Stimulated activated CD8-positive, alpha-beta memory T cell treated with anti-CD3 and anti-CD28 coated beads, Interleukin-4, amount 100 ng/mL, for 4 hours (primary cell): ENCODE measurements around the gene MIPEP.

Experiments
- DNase-seq, 2 donors: peaks; one replicate each; pipeline ENCODE4 v3.0.0-alpha.2; 2020; ENCODE audit warnings: low read depth in 2 of 2, low spot score in 1 of 2

The MIPEP gene

DNA sequence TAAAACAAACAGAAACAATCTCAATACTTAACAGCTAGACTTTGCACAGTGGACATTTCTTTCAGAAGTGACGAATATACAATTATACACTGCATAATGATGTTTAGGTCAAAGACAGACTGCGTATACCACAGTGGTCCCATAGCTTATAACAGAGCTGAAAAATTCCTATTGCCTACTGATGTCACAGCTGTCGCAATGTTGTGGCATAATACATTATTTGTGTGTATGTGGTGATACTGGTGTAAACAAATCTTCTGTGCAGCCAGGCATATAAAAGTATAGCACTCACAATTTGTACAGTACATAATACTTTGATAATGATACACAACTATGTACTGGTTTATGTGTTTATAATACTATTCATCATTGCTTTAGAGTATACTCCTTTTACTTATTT is 202.3 kb downstream of the MIPEP start:
- DNase-seq = no peak

DNA sequence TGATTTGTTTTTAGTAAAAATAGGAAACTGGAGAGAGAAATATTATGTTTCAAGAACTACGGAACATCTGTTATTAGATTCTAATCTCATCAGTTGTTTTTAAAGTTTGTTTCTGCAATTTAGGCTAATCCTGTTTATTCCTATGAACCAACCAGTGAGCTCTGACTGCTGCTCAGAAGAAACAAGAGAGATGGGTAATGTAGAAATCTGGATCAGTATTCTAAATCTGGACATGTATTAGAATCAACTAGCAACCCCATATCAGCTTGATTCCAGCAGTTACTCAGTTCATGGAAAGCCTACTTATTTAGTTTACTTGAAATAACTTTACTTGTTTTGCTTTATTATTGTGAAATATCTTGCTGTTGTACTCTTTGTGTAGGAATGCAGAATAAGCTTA is 203.8 kb downstream of the MIPEP start:
- DNase-seq = no peak

DNA sequence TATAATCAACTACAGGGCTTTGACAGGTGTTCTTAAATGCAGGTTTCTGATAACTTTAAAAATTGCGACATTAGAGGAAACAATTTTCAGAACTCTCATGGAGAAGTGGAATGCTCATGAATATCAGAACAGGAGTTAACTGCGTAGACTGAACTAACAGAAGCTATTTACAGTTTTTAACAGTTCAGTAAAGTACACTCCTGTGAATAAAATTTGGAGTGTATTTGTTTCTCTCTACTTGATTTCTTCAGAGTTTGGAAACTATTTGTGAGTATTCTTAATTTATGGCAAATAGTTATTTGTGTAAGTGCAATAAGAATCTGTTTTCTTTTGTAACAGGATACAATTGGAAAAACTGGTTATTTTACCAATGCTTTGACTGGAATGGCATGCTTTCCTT is 204.6 kb downstream of the MIPEP start:
- DNase-seq = no peak

DNA sequence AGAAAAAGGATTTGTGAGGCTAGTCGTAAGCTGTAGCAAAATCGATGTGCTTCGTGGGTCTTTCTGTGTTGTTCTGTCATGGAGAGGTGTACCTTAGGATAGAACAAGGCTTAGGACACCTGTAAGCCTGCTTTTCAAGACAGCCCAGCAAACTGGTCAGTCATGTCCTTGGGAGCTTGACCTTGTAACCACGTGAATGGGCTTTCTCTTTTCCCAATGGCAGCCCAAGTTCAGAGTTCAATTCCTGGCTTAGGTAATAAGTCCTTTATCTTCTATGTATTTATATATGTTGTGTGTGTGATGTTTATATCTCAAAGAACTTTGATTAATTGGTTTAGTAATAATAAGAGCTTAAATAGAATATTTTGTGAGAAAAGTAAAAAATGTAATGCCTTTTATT is 206.1 kb downstream of the MIPEP start:
- DNase-seq = no peak

- DNase-seq = no peak
These were observed 208.1 kb downstream of the MIPEP start for GRCh38 chr13:23680845-23681669.
